K562 (cell line): ENCODE data around the gene SLC2A9. TPM values are rescaled to one million over a fixed set of nuclear protein-coding genes. Genes with fewer than 3 reads are reported as not detected.

Experiments used
- ATAC-seq: fragments of 200-7000 bp; cut with Tn5 transposase; 3 replicates; pipeline ENCODE4 v1.9.1; 2020; ENCODE audit warnings: moderate library complexity
- Bru-seq: library from RNA; stranded (reverse); fragments of 400-500 nt; gene quantifications from one replicate; lab custom pipeline; 2021; lab: Mats Ljungman, UMichigan
- BruChase-seq, 2 experiments: library from RNA; stranded (reverse); fragments of 400-500 nt; gene quantifications; one replicate each; lab custom pipeline; 2021; lab: Mats Ljungman, UMichigan
- BruUV-seq: library from RNA; stranded (reverse); fragments of 400-500 nt; replicated peaks from 2 replicates; lab custom pipeline; 2021; lab: Mats Ljungman, UMichigan
- CTCF ChIA-PET: fragments of 300-600 bp; formaldehyde crosslinking; extraction: SDS; loops from one replicate; lab custom pipeline; 2021; ENCODE audit warnings: low intra/inter-chr PET ratio; lab: Yijun Ruan, JAX
- POLR2A ChIA-PET: fragments of 300-600, 350-650 bp; sonication (Branson Sonifier 250); formaldehyde crosslinking; extraction: SDS; loops from one replicate; lab custom pipeline; 2021; ENCODE audit warnings: antibody characterized with exemption, inconsistent platforms; lab: Yijun Ruan, JAX
- DNase-seq, 4 experiments: peaks; one replicate each; pipeline versions ENCODE4 v3.0.0 to v3.0.0-alpha.2; 2011 to 2018; ENCODE audit warnings: low spot score in 3 of 4, mixed read lengths in 3 of 4; ENCODE audit errors: extremely low read depth in 1 of 4
- FAIRE-seq: peaks from 2 replicates; lab custom pipeline; 2011; peaks lifted over from hg19 to GRCh38; lab: Jason Lieb, UNC
- H2AFZ ChIP-seq: 2 replicates; pipeline ENCODE4 v1.6.0; 2011; ENCODE audit warnings: low read depth, low read length, control low read depth, inconsistent platforms
- H3K27ac ChIP-seq: fragments of 200-600 bp; 3 replicates; pipeline ENCODE4 v1.8.0; 2011; ENCODE audit warnings: low read depth, mild to moderate bottlenecking, control low read depth, inconsistent platforms, low read length, moderate library complexity, mixed read lengths; ENCODE audit errors: extremely low read depth
- H3K27me3 ChIP-seq, 2 experiments: fragments of 300-600 bp in 1 of 2; 2 replicates in 1 of 2; 3 replicates in 1 of 2; pipeline versions ENCODE4 v1.6.0 to v1.8.0; 2011; ENCODE audit warnings: inconsistent platforms in 2 of 2, low read length in 2 of 2, mild to moderate bottlenecking in 1 of 2, mixed read lengths in 1 of 2, moderate library complexity in 1 of 2; ENCODE audit not compliant: control insufficient read depth in 2 of 2, insufficient read depth in 2 of 2
- H3K36me3 ChIP-seq: fragments of 300-600 bp; 3 replicates; pipeline ENCODE4 v1.8.0; 2011; ENCODE audit warnings: mild to moderate bottlenecking, low read length, inconsistent platforms; ENCODE audit not compliant: control insufficient read depth, insufficient read depth
- H3K4me1 ChIP-seq, 2 experiments: fragments of 200-600 bp in 1 of 2; replicated peaks in 1 of 2; 2 replicates in 1 of 2; 3 replicates in 1 of 2; pipeline versions ENCODE4 v1.5.1 to v1.8.0; 2011; ENCODE audit warnings: inconsistent platforms in 2 of 2, low read length in 2 of 2, mild to moderate bottlenecking in 1 of 2, mixed read lengths in 1 of 2, moderate library complexity in 1 of 2; ENCODE audit not compliant: control insufficient read depth in 2 of 2, insufficient read depth in 2 of 2
- H3K4me2 ChIP-seq: 2 replicates; pipeline ENCODE4 v1.6.1; 2011; ENCODE audit warnings: low read length, control low read depth, inconsistent platforms, mixed read lengths; ENCODE audit not compliant: insufficient read depth
- H3K4me3 ChIP-seq: fragments of 200-600 bp; sonication (generic), shearing (Covaris generic); 2 replicates; pipeline ENCODE4 v1.5.1; 2016; ENCODE audit warnings: control low read depth, inconsistent platforms
- H3K79me2 ChIP-seq: fragments of 200-600 bp; 3 replicates; pipeline ENCODE4 v1.8.0; 2011; ENCODE audit warnings: low read length, inconsistent platforms; ENCODE audit not compliant: control insufficient read depth, insufficient read depth
- H3K9ac ChIP-seq, 2 experiments: 2 replicates each; pipeline versions ENCODE4 v1.6.0 to v1.6.1; 2011; ENCODE audit warnings: low read depth in 2 of 2, low read length in 2 of 2, control low read depth in 1 of 2, inconsistent platforms in 1 of 2, mild to moderate bottlenecking in 1 of 2, mixed read lengths in 1 of 2; ENCODE audit not compliant: insufficient read depth in 1 of 2
- H3K9me1 ChIP-seq: one replicate; pipeline ENCODE4 v1.6.0; 2011; ENCODE audit warnings: inconsistent platforms, mild to moderate bottlenecking, low read length, moderate library complexity; ENCODE audit not compliant: control insufficient read depth, insufficient read depth
- H3K9me3 ChIP-seq: replicated peaks from 2 replicates; pipeline ENCODE4 v1.5.1; 2011; ENCODE audit warnings: low read depth, low read length, inconsistent platforms; ENCODE audit not compliant: control insufficient read depth, insufficient read depth
- H4K20me1 ChIP-seq: replicated peaks from 2 replicates; pipeline ENCODE4 v1.6.1; 2011; ENCODE audit warnings: low read length, inconsistent platforms, mixed read lengths; ENCODE audit not compliant: control insufficient read depth, insufficient read depth
- GABPA ChIP-seq: fragments of 200-800 bp; sonication (Bioruptor generic); conservative IDR thresholded peaks from 2 replicates; pipeline ENCODE4 v1.6.1; 2016; ENCODE audit warnings: low read depth, missing genetic modification characterization, missing compliant biosample characterization
- MTA1 ChIP-seq: fragments of 450-650 bp; IDR thresholded peaks from 2 replicates; pipeline ENCODE4 v1.6.1; 2017; ENCODE audit warnings: borderline replicate concordance
- WGBS: fragments of 100-300 bp; shearing (Covaris generic); methylation state at CpG from one replicate; pipeline ENCODE4 v1.1.6; 2016; ENCODE audit warnings: low coverage, mixed read lengths; ENCODE audit not compliant: insufficient coverage; ENCODE audit errors: missing lambda C conversion rate; 5-methylcytosine and 5-hydroxymethylcytosine counted together
- in situ Hi-C: fragments of 300-500 bp; cut with MboI; formaldehyde crosslinking; loops from 4 replicates; pipeline ENCODE4 v1.15.0; 2018; ENCODE audit warnings: inconsistent platforms, mixed read lengths
- intact Hi-C: fragments of 100-400 bp; cut with micrococcal nuclease; formaldehyde crosslinking; loops from 2 replicates; pipeline ENCODE4 v1.14.2; 2022
- long read RNA-seq, 3 experiments: library from polyadenylated mRNA in 2 of 3; library from RNA in 1 of 3; unstranded in 2 of 3; stranded (forward) in 1 of 3; transcript quantifications; one replicate each; pipeline ENCODE4 v2.0.0, GENCODE V29; 2019 to 2022
- polyA minus RNA-seq, 3 experiments: library from RNA; depleted of rRNA, polyadenylated mRNA; stranded (reverse); fragments of >200 nt; gene quantifications; 2 replicates each; pipeline ENCODE4 v1.2.3, GENCODE V29; 2011
- polyA plus RNA-seq, 8 experiments: library from polyadenylated mRNA; depleted of rRNA in 4 of 8; stranded (reverse) in 5 of 8; unstranded in 3 of 8; fragments of >200 nt; fragmentation: Nextera tagmentation in 2 of 8; fragmentation: Illumina TruSeq in 1 of 8; extraction: Ambion mirVana in 2 of 8; extraction: Trizol in 1 of 8; gene quantifications; 2 replicates each; pipeline versions ENCODE4 v1.2.1 to v1.2.3, GENCODE V29; 2011 to 2014; ENCODE audit warnings: inconsistent platforms in 1 of 8, missing spikeins in 1 of 8
- total RNA-seq, 7 experiments: library from RNA; depleted of rRNA in 6 of 7; stranded (reverse); fragments of >200 nt in 6 of 7; fragmentation: Illumina TruSeq in 2 of 7; extraction: Trizol in 2 of 7; gene quantifications; 2 replicates each; pipeline versions ENCODE4 v1.2.1 to v1.2.3, GENCODE V29; 2011 to 2021; ENCODE audit warnings: low replicate concordance in 1 of 7

The SLC2A9 gene
- total RNA-seq (2011; cell fraction: chromatin; rRNA removed; ENCODE audit: low replicate concordance): 0.53 and 2.7 TPM in 2 replicates
- total RNA-seq (2011; cell fraction: nucleolus; rRNA removed): 1.2 and 1.8 TPM in 2 replicates
- 0.88 and 2.0 TPM in 2 replicates for total RNA-seq (2011; cell fraction: nucleoplasm; rRNA removed)
- total RNA-seq (2014; rRNA removed): 0.57 and 1.3 TPM in 2 replicates
- total RNA-seq (2014; rRNA removed; fragmentation: Illumina TruSeq; extraction: Trizol): 0.15 and 0.51 TPM in 2 replicates
- total RNA-seq (2015; rRNA removed; fragmentation: Illumina TruSeq; extraction: Trizol): 0.23 and 0.36 TPM in 2 replicates
- total RNA-seq (2021): 0.49 and 0.60 TPM in 2 replicates
- 0.31 and 0.52 TPM in 2 replicates for polyA plus RNA-seq (2011; rRNA removed)
- 0.24 and 0.30 TPM in 2 replicates for polyA plus RNA-seq (2011; cell fraction: cytosol; rRNA removed)
- 0.70 and 1.9 TPM in 2 replicates for polyA plus RNA-seq (2011; cell fraction: nucleus; rRNA removed)
- 0.76 and 0.96 TPM in 2 replicates for polyA plus RNA-seq (2012)
- 0.37 and 0.86 TPM in 2 replicates for polyA plus RNA-seq (2014; fragmentation: Illumina TruSeq; extraction: Trizol)
- under 1 TPM; 0.76 to 0.79 TPM for polyA plus RNA-seq (2014; fragmentation: Nextera tagmentation; extraction: Ambion mirVana)
- 0.78 and 1.9 TPM in 2 replicates for polyA plus RNA-seq (2014; rRNA removed)
- polyA minus RNA-seq (2011; rRNA and poly(A)+ RNA removed): 0.25 and 0.33 TPM in 2 replicates
- not detected in 2 replicates for polyA minus RNA-seq (2011; cell fraction: cytosol; rRNA and poly(A)+ RNA removed)
- polyA minus RNA-seq (2011; cell fraction: nucleus; rRNA and poly(A)+ RNA removed): 2.6 TPM in 2 replicates
- Bru-seq, nascent RNA: percentile 14 among the genes with signal in this experiment
- percentile 13 among the genes with signal in this experiment for BruChase-seq, experiment 1, labeled RNA remaining after a 2-hour chase
- BruChase-seq, experiment 2, labeled RNA remaining after a 6-hour chase: percentile 11 among the genes with signal in this experiment
- long read RNA-seq, experiment 1, partial matches to known transcripts: 0 of 3 reads
- long read RNA-seq, experiment 1, other reads (novel, unspliced or antisense): 3 of 3 reads
- long read RNA-seq, experiment 2, partial matches to known transcripts: 1 of 2 reads
- long read RNA-seq, experiment 2, other reads (novel, unspliced or antisense): 1 of 2 reads
- long read RNA-seq, experiment 3: 0 reads

GRCh38 chr4:10020871-10021652 is at the start of gene SLC2A9:
Gene SLC2A9, minus strand, starts transcription at chr4:10021497. Its CDS starts 68 bp downstream, at chr4:10021429.
- FAIRE-seq (no peak), DNase-seq (no peak), ATAC-seq (no peak)
- Histone ChIP-seq H3K9ac (no peak within 1 kb of the TSS; a peak in 1 of 4 replicates), H2AFZ (no peak within 1 kb of the TSS), H3K36me3 (no peaks in the 10 kb centered on the region), H3K9me3 (no peaks in the 10 kb centered on the region), H3K27me3 (peaks cover 5 to 13% of the 10 kb centered on the region in 2 experiments; a peak in 3 of 5 replicates), H4K20me1 (0 out of 2 replicates have a peak, but pooled peaks cover 3% of the 10 kb centered on the region), H3K4me3 (no peak within 1 kb of the TSS), H3K4me1 (peaks cover 6 to 12% of the 10 kb centered on the region in 2 experiments; a peak in 4 of 5 replicates), H3K79me2 (no peaks in the 10 kb centered on the region), H3K9me1 (no peaks in the 10 kb centered on the region), H3K27ac (no peak within 1 kb of the TSS), H3K4me2 (no peak within 1 kb of the TSS)
- WGBS: 25% methylated on average over 16 of the region's 17 CpGs
- ChIA-PET POLR2A (no interaction called here), CTCF (no interaction called here)
- in situ Hi-C loops (no loop called here), intact Hi-C loops (no loop called here)
- BruUV-seq: no TSS peak
- TF ChIP-seq MTA1 (no peak), GABPA (tag) (0 out of 2 replicates have a peak, but pooled peaks have one; percentile 45)
